ENCODE results near the gene ACTL6B. TPM values are rescaled to one million over a fixed set of nuclear protein-coding genes. Genes with fewer than 3 reads are reported as not detected.

The ACTL6B gene
- total RNA-seq, 2 experiments from 2014 or later, result not detected

DNA sequence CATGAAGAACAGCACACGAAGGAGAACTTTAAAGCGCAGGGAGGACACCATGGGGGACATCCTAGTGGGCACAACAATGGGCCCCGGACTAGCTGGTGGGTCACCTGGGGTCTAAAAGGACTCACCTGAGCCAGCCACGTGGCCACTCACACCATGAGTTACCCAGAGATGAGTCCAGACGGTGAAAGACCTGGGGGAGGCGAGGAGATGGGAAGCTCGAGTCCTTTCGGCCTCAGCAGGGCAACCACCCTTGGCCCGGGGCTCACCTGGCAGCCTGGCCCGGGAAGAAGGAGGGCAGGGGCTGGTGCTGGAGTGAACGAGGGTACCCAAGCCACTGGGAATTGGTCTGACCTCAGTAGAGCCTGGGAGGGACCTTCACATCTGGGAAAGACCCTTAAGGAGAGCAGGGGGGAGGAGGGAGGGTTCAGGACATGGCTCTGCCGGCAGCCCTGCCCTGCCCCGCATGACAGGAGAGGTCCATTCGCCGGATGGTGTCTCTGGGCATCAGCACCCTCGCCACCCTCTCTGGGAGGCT, 32.1 kb upstream of the ACTL6B start:
- Mint-ChIP-seq H3K4me3 (no peak overlapping the region), H3K9me3 (no peaks in the 10 kb centered on the region), H3K36me3 (ENCODE audit: low read depth) (peaks cover 36% of the 10 kb centered on the region), H3K4me1 (peaks cover 30% of the 10 kb centered on the region), H3K27me3 (no peaks in the 10 kb centered on the region), H3K27ac (no peak overlapping the region)
- DNase-seq, result no peak
- POLR2A ChIA-PET, result interaction anchor here (1.2 to 7.3 kb wide), 2 partner anchors 7 to 17 kb away, joined by 4 to 51 read pairs; partner anchors contain the start of gene POP7
- CTCF ChIA-PET, result interaction anchor here (1.1 to 4.8 kb wide), 4 partner anchors 18 to 123 kb away, joined by 3 to 32 read pairs (median 6); partner anchors contain the start of genes MOSPD3 and POP7

DNA sequence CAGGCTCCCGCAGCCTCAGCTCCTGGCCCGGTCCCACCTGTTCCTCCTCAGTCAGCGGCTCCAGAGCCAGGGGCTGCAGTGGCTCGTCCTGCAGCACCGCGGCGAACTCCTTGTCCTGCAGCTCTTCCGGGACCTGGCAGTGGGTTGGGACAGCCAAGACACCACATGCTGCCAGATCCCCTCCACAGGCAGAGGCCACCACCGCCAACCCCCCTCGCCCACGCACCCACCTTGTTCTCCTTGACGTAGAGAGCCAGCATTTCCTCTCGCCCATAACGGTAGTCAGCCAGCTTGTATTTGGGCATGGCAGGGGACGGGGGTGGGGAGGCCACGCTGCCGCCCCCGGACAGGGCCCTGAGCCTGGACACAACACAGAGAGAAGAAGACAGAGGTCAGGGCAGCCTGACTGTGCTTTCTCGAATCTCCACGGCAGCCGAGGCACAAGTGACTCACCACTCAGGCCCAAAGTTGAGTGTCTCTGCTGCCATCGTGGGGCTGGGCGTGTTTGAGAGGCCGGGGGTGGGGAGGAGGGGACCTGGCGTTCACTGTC, 31.6 kb upstream of the ACTL6B start:
- Mint-ChIP-seq H3K4me3 (no peak overlapping the region), H3K27ac (no peak overlapping the region), H3K9me3 (no peaks in the 10 kb centered on the region), H3K4me1 (peaks cover 25% of the 10 kb centered on the region), H3K36me3 (ENCODE audit: low read depth) (peaks cover 33% of the 10 kb centered on the region), H3K27me3 (no peaks in the 10 kb centered on the region)
- ChIA-PET CTCF (interaction anchor here (1.6 kb wide), 1 partner anchor 38 kb away, joined by 3 read pairs; no protein-coding TSS in a partner anchor), POLR2A (interaction anchor here (0.8 kb wide), 1 partner anchor 117 kb away, joined by 3 read pairs; no protein-coding TSS in a partner anchor)
- no peak for DNase-seq

DNA sequence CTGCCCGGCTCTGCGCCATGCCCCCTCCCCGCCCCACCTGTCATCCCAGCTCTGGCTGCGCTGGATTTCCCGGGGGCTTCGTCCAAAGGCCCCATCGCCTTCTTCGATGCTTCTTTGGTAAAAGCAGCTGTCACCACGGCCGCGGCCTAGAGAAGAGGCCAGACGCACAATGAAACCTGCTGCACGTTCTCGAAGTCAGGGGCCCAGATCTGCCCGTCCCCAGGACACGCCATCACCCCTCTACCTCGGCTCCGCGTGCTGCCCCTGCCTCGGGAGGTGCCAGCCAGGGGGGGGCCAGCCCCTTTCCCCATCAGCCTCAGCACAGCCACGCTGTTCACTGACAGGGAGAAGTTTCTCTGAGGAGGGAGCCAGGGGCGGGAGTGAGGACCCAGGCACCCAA, 31.0 kb upstream of the ACTL6B start:
- no peak for DNase-seq
- no peaks in the 10 kb centered on the region for H3K27me3 Mint-ChIP-seq
- H3K4me3 Mint-ChIP-seq, result no peak overlapping the region
- no peak overlapping the region for H3K27ac Mint-ChIP-seq
- H3K9me3 Mint-ChIP-seq, result no peaks in the 10 kb centered on the region
- H3K36me3 Mint-ChIP-seq (ENCODE audit: low read depth), result peaks cover 33% of the 10 kb centered on the region
- ChIA-PET POLR2A (interaction anchor here (0.8 kb wide), 1 partner anchor 116 kb away, joined by 3 read pairs; no protein-coding TSS in a partner anchor), CTCF (no interaction called here)
- peaks cover 19% of the 10 kb centered on the region for H3K4me1 Mint-ChIP-seq

DNA sequence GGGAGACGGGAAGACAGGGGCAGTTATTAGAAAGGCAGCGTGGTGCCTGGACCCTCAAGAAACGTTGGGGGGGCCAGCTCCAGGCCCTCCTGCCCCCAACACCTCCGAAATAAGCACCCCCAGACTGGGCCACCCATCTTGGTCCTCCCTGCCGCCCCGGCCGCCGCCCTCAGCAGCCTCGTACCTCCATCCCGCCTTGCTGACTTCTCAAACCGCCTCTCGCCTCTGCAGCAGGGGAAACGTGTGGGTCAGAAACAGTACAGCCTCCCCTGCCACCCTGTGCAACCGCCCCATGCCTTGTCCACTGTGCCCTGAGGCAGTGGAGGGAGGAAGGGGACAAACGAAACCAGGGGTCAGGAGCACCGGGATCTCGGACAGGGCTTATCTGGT, 30.6 kb upstream of the ACTL6B start:
- DNase-seq, result no peak
- H3K4me1 Mint-ChIP-seq, result peaks cover 16% of the 10 kb centered on the region
- peaks cover 34% of the 10 kb centered on the region for H3K36me3 Mint-ChIP-seq (ENCODE audit: low read depth)
- no peaks in the 10 kb centered on the region for H3K27me3 Mint-ChIP-seq
- no peaks in the 10 kb centered on the region for H3K9me3 Mint-ChIP-seq
- ChIA-PET CTCF (no interaction called here), POLR2A (no interaction called here)
- no peak overlapping the region for H3K4me3 Mint-ChIP-seq
- H3K27ac Mint-ChIP-seq, result no peak overlapping the region

DNA sequence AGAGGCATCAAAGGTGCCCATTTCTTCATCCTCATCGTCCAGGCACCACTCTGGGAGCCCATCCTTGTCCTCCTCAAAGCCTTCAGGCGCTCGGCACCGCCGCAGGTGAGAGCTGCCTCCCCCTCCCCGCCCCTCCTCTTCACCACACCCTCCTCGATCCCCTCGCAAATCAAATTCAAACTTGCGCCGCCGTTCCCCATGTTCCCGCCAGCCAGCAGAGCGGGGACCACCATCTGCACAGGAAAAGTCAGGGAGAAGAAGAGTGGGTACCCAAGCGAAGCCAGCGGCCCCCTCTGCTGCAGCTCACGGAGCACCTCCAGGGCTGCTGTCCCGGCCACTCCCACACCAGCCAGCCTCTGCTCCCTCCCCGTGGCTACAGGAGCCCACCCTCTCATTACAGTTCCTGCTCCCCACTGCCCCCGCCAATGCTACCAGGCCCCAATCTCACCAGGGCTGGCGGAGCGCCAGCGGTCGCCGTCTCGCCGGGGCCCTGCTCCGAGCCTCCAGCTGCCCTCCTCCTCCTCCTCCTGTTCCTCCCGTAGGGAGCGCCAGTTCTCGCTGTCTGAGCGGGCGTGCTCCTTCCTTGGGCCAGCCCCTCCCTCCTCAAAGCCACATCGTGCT, 30.1 kb upstream of the ACTL6B start:
- Mint-ChIP-seq H3K4me3 (no peak overlapping the region), H3K9me3 (no peaks in the 10 kb centered on the region), H3K27me3 (no peaks in the 10 kb centered on the region), H3K4me1 (peaks cover 17% of the 10 kb centered on the region), H3K27ac (no peak overlapping the region), H3K36me3 (ENCODE audit: low read depth) (peaks cover 34% of the 10 kb centered on the region)
- CTCF ChIA-PET, result no interaction called here
- POLR2A ChIA-PET, result no interaction called here
- no peak for DNase-seq

DNA sequence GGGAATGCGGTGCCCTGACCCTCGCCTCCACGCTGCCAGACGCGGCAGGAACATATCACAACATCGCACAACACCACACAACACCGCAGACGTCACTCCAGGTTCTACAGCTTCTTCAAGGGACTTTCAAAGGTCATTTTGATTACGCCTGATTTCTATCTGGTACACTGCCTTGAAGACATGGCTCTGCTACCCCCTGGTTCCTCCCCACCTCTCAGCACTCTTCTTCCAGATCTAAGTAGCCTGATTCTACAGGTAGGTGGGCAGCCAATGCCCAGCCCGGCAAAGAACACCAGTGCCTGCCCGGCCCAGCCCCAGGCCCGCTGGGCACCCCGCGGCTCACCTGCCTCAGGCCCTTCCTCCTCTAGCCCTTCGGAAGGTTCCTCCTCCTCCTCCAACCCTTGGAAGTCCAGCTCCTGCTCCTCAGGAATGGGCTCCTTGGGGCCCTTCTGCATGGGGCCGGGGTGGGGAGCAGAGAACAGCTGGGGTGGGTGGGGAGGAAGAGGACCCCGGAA, 29.4 kb upstream of the ACTL6B start:
- ChIA-PET CTCF (no interaction called here), POLR2A (interaction anchor here (0.8 kb wide), 1 partner anchor 20 kb away, joined by 4 read pairs; the partner anchor contains the start of gene POP7)
- H3K4me3 Mint-ChIP-seq, result no peak overlapping the region
- H3K4me1 Mint-ChIP-seq, result peaks cover 16% of the 10 kb centered on the region
- no peaks in the 10 kb centered on the region for H3K9me3 Mint-ChIP-seq
- H3K27ac Mint-ChIP-seq, result no peak overlapping the region
- no peak for DNase-seq
- no peaks in the 10 kb centered on the region for H3K27me3 Mint-ChIP-seq
- peaks cover 34% of the 10 kb centered on the region for H3K36me3 Mint-ChIP-seq (ENCODE audit: low read depth)

DNA sequence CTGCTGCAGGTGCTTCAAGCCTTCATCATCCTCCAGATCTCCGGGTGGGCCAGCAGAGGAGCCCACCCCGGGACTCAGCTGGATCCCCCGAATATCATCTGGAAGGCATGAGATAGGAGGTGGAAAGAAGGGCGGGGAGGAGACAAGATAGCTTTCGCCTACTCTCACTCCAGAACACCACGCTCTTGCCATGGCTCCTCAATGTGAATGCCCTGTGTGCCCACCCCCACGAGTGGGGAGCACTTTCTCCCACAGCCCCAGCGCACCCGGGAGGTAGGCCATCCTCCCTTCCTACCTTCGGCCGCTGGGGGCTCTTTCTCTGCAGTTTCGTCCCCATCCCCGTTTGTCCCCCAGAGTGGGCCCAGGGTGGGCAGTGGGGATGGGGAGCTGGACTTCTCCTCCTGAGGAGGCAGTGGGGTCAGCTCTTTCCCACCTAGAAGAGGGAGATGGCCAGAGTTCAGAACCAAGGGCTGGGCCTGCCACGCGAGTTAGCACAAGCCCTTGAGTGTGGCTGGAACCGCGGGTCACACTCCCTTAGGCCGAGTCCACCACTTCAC, 28.9 kb upstream of the ACTL6B start:
- Mint-ChIP-seq H3K9me3 (no peaks in the 10 kb centered on the region), H3K27ac (no peak overlapping the region), H3K4me3 (no peak overlapping the region), H3K36me3 (ENCODE audit: low read depth) (peaks cover 36% of the 10 kb centered on the region), H3K27me3 (no peaks in the 10 kb centered on the region), H3K4me1 (peaks cover 20% of the 10 kb centered on the region)
- ChIA-PET CTCF (no interaction called here), POLR2A (interaction anchor here (0.8 kb wide), 1 partner anchor 21 kb away, joined by 4 read pairs; the partner anchor contains the start of gene POP7)
- DNase-seq, result no peak

DNA sequence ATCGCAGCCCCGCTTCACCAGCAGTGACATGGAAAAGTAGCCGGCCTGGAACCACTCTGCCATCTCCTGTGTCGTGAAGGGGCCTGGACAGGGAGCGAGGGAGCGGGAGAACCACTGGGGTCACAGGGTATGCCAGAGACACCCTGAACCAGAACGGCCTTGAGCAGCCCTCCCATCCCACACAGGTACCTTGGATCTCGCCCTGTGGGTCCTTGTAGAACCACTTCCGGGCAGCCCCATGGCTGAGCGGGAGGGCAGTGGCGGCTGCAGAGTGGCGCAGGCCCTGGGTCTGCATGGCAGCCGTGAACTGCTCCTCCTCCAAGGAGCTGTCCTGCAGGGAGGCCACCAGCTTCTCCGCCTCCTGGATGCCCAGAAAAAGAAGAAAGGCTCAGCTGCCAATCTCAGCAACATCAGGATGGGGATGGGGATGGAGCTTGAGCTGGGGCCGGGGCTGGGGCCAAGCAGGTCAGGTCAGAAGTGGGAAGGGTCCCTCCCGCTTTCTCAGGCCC, 28.3 kb upstream of the ACTL6B start:
- no peak overlapping the region for H3K27ac Mint-ChIP-seq
- no peaks in the 10 kb centered on the region for H3K27me3 Mint-ChIP-seq
- peaks cover 41% of the 10 kb centered on the region for H3K36me3 Mint-ChIP-seq (ENCODE audit: low read depth)

DNA sequence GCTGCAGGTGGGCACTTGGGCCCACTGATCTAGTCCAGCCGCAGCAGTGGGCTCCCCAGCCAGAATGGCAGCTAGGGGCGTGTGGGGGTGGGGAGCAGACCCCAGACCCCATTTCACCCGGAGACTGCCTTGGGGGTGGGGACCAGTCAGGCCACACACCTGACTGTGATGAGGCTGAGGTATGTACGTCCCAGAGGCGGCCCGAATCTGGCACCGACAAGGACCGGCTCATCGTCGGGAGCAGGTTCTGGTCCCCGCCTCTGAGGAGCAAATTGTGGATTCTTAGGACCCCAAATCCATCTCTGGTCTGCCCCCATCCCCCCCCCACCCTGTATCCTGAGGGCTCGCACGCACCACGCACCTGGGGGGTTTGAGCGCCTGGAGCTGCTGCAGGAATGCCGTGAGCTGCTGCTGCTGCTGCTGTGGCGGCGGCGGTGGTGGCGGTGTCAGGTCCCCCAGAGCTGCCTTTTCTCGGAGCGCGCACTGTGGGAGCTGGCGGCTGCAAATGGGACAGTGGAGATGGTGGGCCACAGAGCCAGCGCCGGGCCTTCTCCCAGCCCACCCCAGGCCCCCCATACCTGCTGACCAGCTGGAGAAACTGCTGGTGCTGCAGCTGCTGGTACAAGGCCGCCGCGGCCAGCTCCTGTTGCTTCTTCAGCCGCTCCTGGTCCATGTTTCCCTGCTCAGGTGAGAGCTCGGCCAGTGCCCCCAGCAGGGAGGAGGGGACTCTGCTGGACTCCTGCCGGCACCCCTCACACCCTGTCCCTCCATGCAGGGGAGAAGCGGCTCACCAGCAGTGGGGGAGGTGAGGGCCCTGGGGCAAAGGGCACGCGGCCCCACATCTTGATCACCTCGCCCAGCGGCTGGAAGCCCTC, 27.6 kb upstream of the ACTL6B start:
- no peak overlapping the region for H3K4me3 Mint-ChIP-seq
- no peaks in the 10 kb centered on the region for H3K27me3 Mint-ChIP-seq
- DNase-seq, result no peak

More for the DNA sequence above, 28.3 kb upstream of the ACTL6B start:
- Mint-ChIP-seq H3K4me3 (no peak overlapping the region), H3K4me1 (peaks cover 23% of the 10 kb centered on the region), H3K9me3 (no peaks in the 10 kb centered on the region)
- DNase-seq, result no peak
- CTCF ChIA-PET, result no interaction called here
- POLR2A ChIA-PET, result interaction anchor here (0.8 to 0.9 kb wide), 2 partner anchors 12 to 21 kb away, joined by 3 to 4 read pairs; partner anchors contain the start of gene POP7

DNA sequence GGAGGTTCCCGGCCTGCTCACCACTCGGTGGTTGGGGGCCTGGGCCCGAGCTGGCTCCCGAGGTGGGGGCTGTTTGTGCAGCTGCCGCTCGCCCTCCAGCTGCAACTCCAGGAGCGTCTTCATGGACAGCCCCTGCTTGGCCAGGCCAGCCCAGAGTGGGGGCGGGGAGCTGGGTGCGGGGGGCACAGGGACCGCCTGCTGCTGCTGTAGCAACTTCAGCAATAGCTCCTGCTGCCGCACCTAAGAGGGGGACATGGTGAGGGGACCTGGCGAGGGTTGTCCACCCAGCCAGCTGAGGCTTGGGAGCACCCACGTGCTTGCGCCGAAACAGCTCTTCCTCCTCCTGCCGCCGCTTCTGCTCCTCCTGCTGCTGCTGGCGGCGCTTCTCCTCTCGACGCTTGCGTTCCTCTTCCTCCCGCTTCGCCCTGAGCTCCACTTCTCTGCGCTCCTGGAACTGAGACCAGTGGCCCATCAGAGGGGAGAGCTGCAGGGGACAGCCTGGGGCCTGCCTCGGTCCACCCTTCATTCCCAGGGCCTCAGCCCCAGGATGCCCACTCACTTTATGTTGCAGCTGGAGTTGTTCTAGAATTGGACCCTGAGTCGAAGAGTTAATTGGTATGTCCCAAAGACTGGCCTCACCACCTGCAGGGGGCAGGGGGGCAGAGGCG, 26.9 kb upstream of the ACTL6B start:
- ChIA-PET POLR2A (interaction anchor here (0.7 to 5.4 kb wide), 8 partner anchors 9 to 111 kb away, joined by 3 to 51 read pairs (median 3); partner anchors contain the start of genes GIGYF1 and MOSPD3), CTCF (interaction anchor here (0.8 to 1.7 kb wide), 4 partner anchors 9 to 49 kb away, joined by 3 to 7 read pairs (median 4); partner anchors contain the start of genes GIGYF1 and POP7)
- Mint-ChIP-seq H3K9me3 (no peaks in the 10 kb centered on the region), H3K4me3 (no peak overlapping the region), H3K36me3 (ENCODE audit: low read depth) (peaks cover 42% of the 10 kb centered on the region), H3K4me1 (peaks cover 25% of the 10 kb centered on the region), H3K27me3 (no peaks in the 10 kb centered on the region), H3K27ac (no peak overlapping the region)
- DNase-seq, result no peak

More for the DNA sequence above, 27.6 kb upstream of the ACTL6B start:
- no peaks in the 10 kb centered on the region for H3K9me3 Mint-ChIP-seq
- no peak overlapping the region for H3K27ac Mint-ChIP-seq
- H3K4me1 Mint-ChIP-seq, result peaks cover 24% of the 10 kb centered on the region
- peaks cover 43% of the 10 kb centered on the region for H3K36me3 Mint-ChIP-seq (ENCODE audit: low read depth)
- POLR2A ChIA-PET, result interaction anchor here (0.7 to 5.4 kb wide), 6 partner anchors 8 to 111 kb away, joined by 3 to 51 read pairs (median 3); partner anchors contain the start of gene GIGYF1
- CTCF ChIA-PET, result interaction anchor here (1.1 to 1.7 kb wide), 3 partner anchors 8 to 22 kb away, joined by 3 to 7 read pairs (median 4); partner anchors contain the start of genes GIGYF1 and POP7

DNA sequence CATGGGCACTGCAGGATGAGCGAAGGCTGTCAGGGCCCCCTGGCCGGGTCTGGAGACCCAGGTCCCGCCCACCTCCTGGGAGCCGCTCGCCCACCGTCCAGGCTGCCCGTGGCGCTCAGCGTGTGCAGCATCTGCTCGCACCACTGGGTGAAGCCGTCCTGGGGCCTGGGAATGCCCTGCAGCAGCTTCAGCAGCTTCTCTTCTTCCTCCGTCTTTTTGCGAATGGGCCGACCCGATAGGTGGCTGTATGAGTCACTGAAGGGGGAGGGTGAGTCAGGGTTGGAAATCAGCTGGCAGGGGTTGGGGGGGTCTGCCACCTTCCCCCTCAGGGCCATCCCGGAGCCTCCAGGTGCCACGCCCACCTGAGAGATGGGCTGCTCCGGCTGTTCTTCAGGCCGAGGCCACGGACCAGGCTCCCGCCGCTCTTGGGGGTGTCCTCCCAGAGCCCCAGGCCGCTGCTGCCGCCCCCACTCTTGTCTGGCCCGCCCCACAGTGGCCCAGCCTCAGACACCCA, 26.0 kb upstream of the ACTL6B start:
- no peak overlapping the region for H3K4me3 Mint-ChIP-seq
- ChIA-PET POLR2A (interaction anchor here (0.8 to 5.4 kb wide), 8 partner anchors 10 to 98 kb away, joined by 3 to 51 read pairs (median 7); partner anchors contain the start of genes FBXO24, GIGYF1, LRCH4 and MOSPD3), CTCF (interaction anchor here (1.7 kb wide), 1 partner anchor 23 kb away, joined by 7 read pairs; the partner anchor contains the start of gene POP7)
- DNase-seq, result no peak
- H3K36me3 Mint-ChIP-seq (ENCODE audit: low read depth), result peaks cover 42% of the 10 kb centered on the region
- H3K4me1 Mint-ChIP-seq, result peaks cover 27% of the 10 kb centered on the region
- H3K27me3 Mint-ChIP-seq, result no peaks in the 10 kb centered on the region
- no peak overlapping the region for H3K27ac Mint-ChIP-seq
- no peaks in the 10 kb centered on the region for H3K9me3 Mint-ChIP-seq
